Dedifferentiated amniotic fluid mesenchymal stem cell (primary cell): ENCODE results near the gene NEIL3.
A peak's percentile ranks its signal among the peaks of the same experiment; 100 is the strongest.

ENCODE experiments used
- DNase-seq: peaks from one replicate; pipeline ENCODE4 v3.0.0-alpha.2; 2016; ENCODE audit errors: extremely low spot score

The NEIL3 gene

GRCh38 chr4:177369372-177369771 is 59.7 kb downstream of the NEIL3 start:
- peak; percentile 69 for DNase-seq

GRCh38 chr4:177371461-177371860 is 61.8 kb downstream of the NEIL3 start:
- DNase-seq: no peak

- DNase-seq: no peak
These were observed 65.3 kb downstream of the NEIL3 start for GRCh38 chr4:177374966-177375365.

GRCh38 chr4:177375372-177375771 is 65.7 kb downstream of the NEIL3 start:
- DNase-seq: no peak

DNA sequence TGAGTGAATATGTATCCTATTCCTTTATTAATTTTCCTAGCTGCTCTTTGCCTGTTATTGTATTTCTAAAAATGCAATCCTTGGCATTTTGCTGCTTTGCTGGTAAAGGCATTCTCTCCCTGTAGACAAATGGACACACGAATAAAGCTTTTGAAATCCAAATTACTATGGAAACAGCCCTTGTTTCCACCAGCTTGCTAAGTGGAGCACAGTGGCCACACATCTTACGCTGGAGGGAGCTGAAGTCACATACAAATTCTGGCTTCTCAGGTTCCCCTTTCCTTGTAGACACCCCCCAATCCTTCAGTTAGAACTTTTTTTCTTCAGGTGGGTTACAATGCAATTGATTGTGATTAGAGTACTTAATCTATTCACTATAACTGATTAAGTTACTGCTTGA is 66.3 kb downstream of the NEIL3 start:
- no peak for DNase-seq

DNA sequence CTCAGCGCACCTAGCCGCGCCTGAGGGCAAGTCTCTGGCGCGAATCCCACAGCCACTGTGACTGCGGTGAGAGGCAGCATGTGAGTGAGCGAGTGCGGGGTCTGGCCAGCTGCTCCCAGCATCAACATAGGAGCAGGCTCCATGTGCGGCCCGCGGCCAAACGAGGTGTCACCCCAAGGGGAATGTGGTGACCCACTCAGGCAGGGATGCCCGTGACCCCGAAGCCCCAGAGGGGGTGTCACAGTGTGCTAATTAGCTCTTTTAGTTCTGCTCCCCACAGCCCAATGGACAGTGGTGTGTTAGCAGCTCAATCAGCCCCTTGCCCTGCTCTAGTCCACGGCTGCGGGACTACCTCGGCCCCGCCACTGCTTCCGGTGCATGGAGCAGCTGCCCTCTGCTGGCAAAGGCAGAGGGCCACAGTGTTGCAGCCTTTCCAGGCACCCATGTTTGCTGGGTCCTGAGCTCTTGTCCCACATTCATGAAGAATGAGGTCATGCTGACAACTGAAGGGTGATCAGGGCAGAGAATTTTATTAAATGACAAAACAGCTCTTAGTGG is 71.1 kb downstream of the NEIL3 start:
- DNase-seq: no peak

DNA sequence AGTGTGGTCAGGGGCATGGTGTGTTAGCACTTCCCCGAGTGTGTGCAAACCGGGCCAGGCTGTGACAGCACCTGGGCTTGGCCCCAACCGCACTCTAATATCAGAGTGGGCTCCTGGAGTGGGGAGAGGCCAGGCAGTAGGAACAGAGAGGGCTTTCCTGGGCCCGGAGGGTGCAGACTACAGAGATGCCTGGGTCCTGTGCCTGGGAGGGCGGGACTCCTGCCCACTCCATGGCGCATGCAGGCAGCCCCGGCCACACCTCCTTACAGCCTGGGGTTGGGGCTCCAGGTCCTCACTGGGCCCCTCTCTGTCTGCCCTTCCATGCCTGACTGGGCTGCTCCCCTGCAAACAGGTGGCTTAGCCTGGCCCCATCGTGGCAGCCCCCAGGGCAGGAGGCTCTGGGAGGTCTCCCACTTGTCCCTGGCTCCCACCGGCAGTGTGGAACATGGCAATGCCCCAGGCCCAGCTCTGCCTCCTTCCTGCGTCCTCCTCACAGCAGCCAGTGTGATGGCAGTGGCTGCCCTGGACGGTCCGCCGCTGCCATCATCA is 72.2 kb downstream of the NEIL3 start:
- no peak for DNase-seq

- no peak for DNase-seq
These were observed 75.3 kb downstream of the NEIL3 start for GRCh38 chr4:177384856-177385397.

- peak; percentile 55 for DNase-seq
These were observed 76.1 kb downstream of the NEIL3 start for GRCh38 chr4:177385576-177386277.

GRCh38 chr4:177386278-177386815 is 76.7 kb downstream of the NEIL3 start:
- DNase-seq: no peak

DNA sequence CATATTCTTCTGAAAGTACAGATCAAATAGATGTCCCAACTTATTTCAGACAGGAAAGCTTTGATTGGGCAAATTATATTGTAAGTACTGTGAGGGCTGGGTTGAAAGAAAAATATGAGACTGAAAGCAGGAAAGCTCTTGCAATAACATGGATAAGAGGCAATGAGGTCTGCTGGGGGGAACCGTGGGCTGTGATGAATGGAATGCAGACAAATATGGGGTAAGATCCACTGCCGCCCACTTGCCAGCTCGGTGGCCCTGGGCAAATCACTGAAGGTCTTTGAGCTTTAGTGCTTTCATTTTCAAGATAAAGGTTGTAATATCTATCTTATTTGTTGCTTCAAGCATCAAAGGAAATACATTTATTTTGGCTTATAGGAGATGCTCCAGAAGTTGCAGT is 81.6 kb downstream of the NEIL3 start:
- no peak for DNase-seq

DNA sequence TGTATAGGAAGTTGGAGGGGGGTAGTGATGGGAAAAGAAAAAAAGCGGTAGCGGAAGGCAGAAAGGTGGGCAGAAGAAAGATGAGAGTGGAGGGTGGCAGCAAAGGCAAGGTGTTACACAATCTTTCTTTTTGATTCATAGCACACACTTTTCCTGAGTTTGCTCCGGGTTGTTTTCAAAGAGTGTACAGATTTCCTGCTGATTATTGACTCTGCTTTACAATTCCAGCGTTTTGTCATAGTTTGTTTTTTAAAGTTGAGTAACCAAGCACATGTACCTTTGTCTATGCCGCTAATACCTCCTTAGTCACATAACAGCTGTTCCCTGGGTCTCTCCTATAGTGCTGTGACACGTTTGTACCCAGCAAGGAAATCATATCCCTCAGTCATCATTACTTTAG is 82.3 kb downstream of the NEIL3 start:
- DNase-seq: no peak

- DNase-seq: no peak
These were observed 83.6 kb downstream of the NEIL3 start for GRCh38 chr4:177393236-177393635.

- no peak for DNase-seq
These were observed 86.7 kb downstream of the NEIL3 start for GRCh38 chr4:177396352-177396751.

DNA sequence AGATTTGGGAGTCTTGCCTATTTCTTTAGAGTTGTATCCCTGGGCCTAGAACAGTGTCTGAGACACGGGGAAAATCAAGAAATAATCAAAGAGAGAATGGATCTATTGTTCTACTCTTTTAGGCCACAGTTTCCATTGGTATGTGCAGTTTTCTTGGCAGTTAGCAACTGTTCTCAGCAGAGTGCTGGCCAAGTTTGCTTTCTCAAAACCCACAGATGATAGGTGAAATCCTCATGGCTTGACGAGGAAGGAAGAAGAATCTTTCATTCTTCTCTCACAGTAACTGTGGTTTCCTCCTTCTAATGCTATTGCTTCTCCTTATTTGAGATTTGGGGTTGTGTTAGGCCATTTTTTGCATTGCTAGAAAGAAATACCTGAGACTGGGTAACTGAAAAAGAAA is 90.4 kb downstream of the NEIL3 start:
- no peak for DNase-seq

- no peak for DNase-seq
These were observed 92.1 kb downstream of the NEIL3 start for GRCh38 chr4:177401658-177402273.

- DNase-seq: no peak
These were observed 94.1 kb downstream of the NEIL3 start for GRCh38 chr4:177403746-177404145.

- no peak for DNase-seq
These were observed 94.7 kb downstream of the NEIL3 start for GRCh38 chr4:177404342-177404741.

DNA sequence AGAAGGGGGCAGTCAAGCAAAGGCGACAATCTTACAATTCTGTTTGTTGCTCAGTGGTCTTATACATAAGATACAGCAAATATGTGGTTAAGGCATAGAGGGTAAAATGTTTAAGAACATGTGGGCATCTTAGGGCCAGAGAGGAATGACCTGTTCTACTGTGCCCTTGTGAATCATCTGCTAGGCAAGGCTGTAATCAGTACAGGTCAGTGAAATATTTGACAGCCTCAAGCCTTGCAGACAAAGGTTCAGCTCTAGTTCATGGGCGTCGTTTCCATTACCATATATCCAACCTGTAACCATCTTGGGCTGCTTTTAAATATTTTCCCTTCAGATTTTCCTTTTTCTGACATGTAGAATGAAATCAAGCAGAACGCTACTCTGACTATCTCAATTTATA is 95.3 kb downstream of the NEIL3 start:
- DNase-seq: no peak

DNA sequence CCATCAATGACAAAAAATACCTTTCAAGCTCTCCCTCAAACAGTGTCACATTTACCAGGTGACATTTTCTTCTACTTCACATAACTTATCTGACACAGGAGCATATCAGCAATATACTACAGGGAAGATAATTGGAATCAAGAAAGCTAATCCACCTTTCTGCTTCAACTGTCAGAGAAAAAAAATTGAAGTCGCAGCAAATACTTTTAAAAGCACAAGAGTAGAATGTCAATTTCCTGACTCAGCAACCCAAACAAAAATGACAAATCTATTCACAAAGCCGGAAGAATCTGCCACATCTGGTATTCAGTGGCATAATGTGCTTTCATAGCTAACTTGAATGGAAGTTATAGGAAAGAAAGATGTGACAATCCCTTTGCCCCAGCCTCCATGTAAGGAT is 95.8 kb downstream of the NEIL3 start:
- DNase-seq: no peak

DNA sequence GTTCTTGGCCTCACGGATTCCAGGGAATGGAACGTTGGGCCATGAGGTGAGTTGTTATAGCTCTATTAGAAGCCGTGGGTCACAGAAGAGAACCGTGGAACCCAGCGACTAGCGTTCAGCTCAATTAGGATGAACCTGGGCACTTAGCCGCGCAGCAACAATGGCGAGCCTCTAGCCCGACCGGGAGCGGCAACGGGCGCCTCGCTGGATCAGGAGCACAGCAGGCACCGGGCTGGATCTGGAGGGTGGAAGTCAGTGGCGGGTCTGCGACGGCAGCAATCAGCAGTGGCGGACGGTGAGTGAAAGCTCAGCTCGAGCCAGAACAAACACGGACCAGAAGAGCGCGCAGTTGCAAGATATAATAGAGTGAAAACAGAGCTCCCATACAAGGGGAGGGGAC is 98.3 kb downstream of the NEIL3 start:
- no peak for DNase-seq

GRCh38 chr4:177410566-177410965 is 100.9 kb downstream of the NEIL3 start:
- no peak for DNase-seq

- DNase-seq: no peak
These were observed 102.3 kb downstream of the NEIL3 start for GRCh38 chr4:177411996-177412395.
